Duodenal mucosa (tissue), 2 donors: ENCODE data around the gene MORF4L1.

Source experiments
- H3K27ac ChIP-seq: one replicate; pipeline ENCODE4 v1.7.0; 2013; ENCODE audit warnings: low read depth, low read length
- H3K27me3 ChIP-seq, 2 donors: one replicate each; pipeline ENCODE4 v1.7.0; 2013; ENCODE audit warnings: low read length in 2 of 2, control low read depth in 1 of 2; ENCODE audit not compliant: insufficient read depth in 2 of 2, control insufficient read depth in 1 of 2
- H3K36me3 ChIP-seq, 2 donors: one replicate each; pipeline ENCODE4 v1.7.0; 2013; ENCODE audit warnings: low read length in 2 of 2, control low read depth in 1 of 2; ENCODE audit not compliant: insufficient read depth in 2 of 2, control insufficient read depth in 1 of 2
- H3K4me1 ChIP-seq, 2 donors: one replicate each; pipeline ENCODE4 v1.7.0; 2013; ENCODE audit warnings: low read length in 2 of 2, control low read depth in 1 of 2; ENCODE audit not compliant: insufficient read depth in 2 of 2, control insufficient read depth in 1 of 2
- H3K4me3 ChIP-seq, 2 donors: one replicate each; pipeline ENCODE4 v1.7.0; 2013; ENCODE audit warnings: low read length in 2 of 2, low read depth in 1 of 2
- H3K9ac ChIP-seq, 2 donors: one replicate each; pipeline ENCODE4 v1.7.0; 2013; ENCODE audit warnings: low read length in 2 of 2, low read depth in 1 of 2
- H3K9me3 ChIP-seq, 2 donors: one replicate each; pipeline ENCODE4 v1.7.0; 2013; ENCODE audit warnings: low read length in 2 of 2, control low read depth in 1 of 2; ENCODE audit not compliant: control insufficient read depth in 1 of 2

Gene MORF4L1

GRCh38 chr15:78931439-78932257 is 59.0 kb downstream of the MORF4L1 start:
- no peak overlapping the region for H3K27ac ChIP-seq
- no peaks in the 10 kb centered on the region for H3K9me3 ChIP-seq
- H3K9ac ChIP-seq = no peak overlapping the region
- peaks cover 10 to 65% of the 10 kb centered on the region in 2 donors for H3K36me3 ChIP-seq
- H3K4me1 ChIP-seq = peaks cover 0 to 3% of the 10 kb centered on the region in 2 donors
- no peaks in the 10 kb centered on the region for H3K27me3 ChIP-seq
- H3K4me3 ChIP-seq = no peak overlapping the region

DNA sequence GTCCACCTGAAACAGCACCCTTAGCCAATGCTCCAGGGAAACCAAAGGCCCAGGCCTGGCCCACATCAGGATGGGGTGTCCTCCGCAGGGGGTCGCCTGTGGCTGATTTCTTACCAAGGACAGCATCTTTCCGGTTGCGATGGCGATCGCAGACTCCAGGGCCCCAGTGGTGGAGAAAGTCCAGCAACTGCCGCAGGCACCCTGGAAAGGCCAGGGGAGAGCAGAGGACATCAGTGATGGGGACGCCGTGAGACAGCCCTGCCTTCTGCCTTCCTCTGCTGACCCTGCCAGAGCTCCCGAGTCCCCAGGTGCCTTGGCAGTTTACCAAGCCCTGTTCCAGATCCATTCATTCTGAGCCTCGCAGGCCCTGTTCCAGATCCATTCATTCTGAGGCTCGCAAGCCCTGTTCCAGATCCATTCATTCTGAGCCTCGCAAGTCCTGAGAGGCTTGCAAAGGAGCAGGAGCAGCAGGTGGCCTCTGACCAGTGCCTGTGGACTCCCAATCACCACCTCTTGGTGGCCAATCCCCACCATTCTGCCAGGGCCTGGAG is 59.6 kb downstream of the MORF4L1 start:
- Histone ChIP-seq H3K4me3 (no peak overlapping the region), H3K27me3 (no peaks in the 10 kb centered on the region), H3K9ac (no peak overlapping the region), H3K36me3 (peaks cover 14 to 65% of the 10 kb centered on the region in 2 donors), H3K9me3 (no peaks in the 10 kb centered on the region), H3K27ac (no peak overlapping the region), H3K4me1 (peaks cover 0 to 3% of the 10 kb centered on the region in 2 donors)

DNA sequence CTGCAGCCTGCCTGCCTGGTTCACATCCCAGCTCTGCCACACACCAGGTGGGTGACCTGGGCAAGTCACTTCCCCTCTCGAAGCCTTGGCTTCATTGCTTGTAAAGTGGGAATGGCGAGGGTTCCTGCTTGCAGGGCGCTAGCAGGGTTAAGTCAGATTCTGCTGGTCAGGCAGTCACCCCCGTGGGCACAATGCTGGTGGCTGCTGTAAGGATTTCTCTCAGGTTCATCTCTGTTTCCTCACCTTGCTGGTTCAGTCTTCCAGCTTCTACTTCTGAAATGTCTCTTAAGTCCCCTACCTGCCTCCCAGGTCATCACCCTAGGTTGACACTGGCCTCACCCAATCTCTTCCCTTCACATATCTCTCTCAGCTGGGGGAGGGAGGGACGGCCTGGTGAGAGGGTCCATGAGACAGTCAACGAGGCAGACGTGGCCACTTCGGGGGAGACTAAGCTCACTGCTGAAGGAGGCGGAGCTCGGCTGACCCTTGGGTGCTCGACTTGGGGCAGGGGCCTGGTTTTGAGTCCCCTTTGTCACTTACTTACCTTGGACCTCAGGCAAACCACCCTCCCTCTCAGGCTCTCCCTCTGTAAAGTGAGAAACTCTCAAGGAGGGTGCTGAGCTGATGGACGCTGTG is 60.6 kb downstream of the MORF4L1 start:
- Histone ChIP-seq H3K9me3 (no peaks in the 10 kb centered on the region), H3K27me3 (no peaks in the 10 kb centered on the region), H3K9ac (no peak overlapping the region), H3K36me3 (peaks cover 11 to 60% of the 10 kb centered on the region in 2 donors), H3K4me1 (peaks cover 0 to 3% of the 10 kb centered on the region in 2 donors), H3K27ac (peak overlapping the region; percentile 58), H3K4me3 (no peak overlapping the region)

- Histone ChIP-seq H3K4me3 (no peak overlapping the region), H3K4me1 (peaks cover 0 to 3% of the 10 kb centered on the region in 2 donors), H3K27me3 (no peaks in the 10 kb centered on the region), H3K9ac (no peak overlapping the region), H3K27ac (peak overlapping the region; percentile 58), H3K36me3 (peaks cover 11 to 63% of the 10 kb centered on the region in 2 donors), H3K9me3 (no peaks in the 10 kb centered on the region)
Measured at GRCh38 chr15:78933823-78934654, 61.3 kb downstream of the MORF4L1 start.

- Histone ChIP-seq H3K9ac (no peak overlapping the region), H3K27me3 (no peaks in the 10 kb centered on the region), H3K4me1 (peaks cover 0 to 3% of the 10 kb centered on the region in 2 donors), H3K36me3 (peaks cover 6 to 63% of the 10 kb centered on the region in 2 donors), H3K4me3 (no peak overlapping the region), H3K27ac (no peak overlapping the region), H3K9me3 (no peaks in the 10 kb centered on the region)
Measured at GRCh38 chr15:78934655-78935023, 61.9 kb downstream of the MORF4L1 start.

- Histone ChIP-seq H3K36me3 (peaks cover 6 to 45% of the 10 kb centered on the region in 2 donors), H3K27me3 (no peaks in the 10 kb centered on the region), H3K9ac (no peak overlapping the region), H3K4me3 (no peak overlapping the region), H3K9me3 (no peaks in the 10 kb centered on the region), H3K4me1 (peaks cover 0 to 3% of the 10 kb centered on the region in 2 donors), H3K27ac (no peak overlapping the region)
Measured at GRCh38 chr15:78937132-78937739, 64.5 kb downstream of the MORF4L1 start.

GRCh38 chr15:78938658-78939488 is 66.2 kb downstream of the MORF4L1 start:
- no peaks in the 10 kb centered on the region for H3K9me3 ChIP-seq
- H3K27ac ChIP-seq = no peak overlapping the region
- H3K4me3 ChIP-seq = no peak overlapping the region
- peaks cover 6 to 32% of the 10 kb centered on the region in 2 donors for H3K36me3 ChIP-seq
- no peaks in the 10 kb centered on the region for H3K27me3 ChIP-seq
- H3K4me1 ChIP-seq = peaks cover 3 to 8% of the 10 kb centered on the region in 2 donors
- H3K9ac ChIP-seq = no peak overlapping the region

DNA sequence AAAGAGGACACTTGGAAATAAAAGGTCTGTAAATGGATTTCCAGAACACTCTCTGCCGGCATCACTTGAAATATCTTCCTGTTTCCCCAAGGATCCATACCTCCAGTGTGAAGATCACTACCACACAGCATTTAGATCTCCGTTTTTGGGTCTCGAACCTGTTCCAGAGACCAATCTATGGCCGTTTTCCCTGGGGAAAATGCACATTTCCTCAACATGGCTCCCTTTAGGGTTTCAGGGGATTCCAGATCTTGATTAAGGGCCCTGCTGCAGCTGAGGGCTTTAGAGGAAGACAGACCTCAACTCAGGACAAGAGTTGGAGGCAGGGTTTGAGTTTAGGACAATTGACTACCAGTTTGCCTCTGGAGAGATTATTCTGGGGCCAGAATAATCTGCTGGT is 70.1 kb downstream of the MORF4L1 start:
- peaks cover 0 to 4% of the 10 kb centered on the region in 2 donors for H3K36me3 ChIP-seq
- H3K27ac ChIP-seq = no peak overlapping the region
- peak overlapping the region in 1 of 2 donors; percentile 1 for H3K9ac ChIP-seq
- no peaks in the 10 kb centered on the region for H3K9me3 ChIP-seq
- H3K4me1 ChIP-seq = peaks cover 5 to 16% of the 10 kb centered on the region in 2 donors
- no peaks in the 10 kb centered on the region for H3K27me3 ChIP-seq
- no peak overlapping the region for H3K4me3 ChIP-seq

- Histone ChIP-seq H3K9ac (peak overlapping the region; percentile 81 to 82), H3K27me3 (no peaks in the 10 kb centered on the region), H3K4me3 (peak overlapping the region; percentile 83 to 86), H3K9me3 (no peaks in the 10 kb centered on the region), H3K36me3 (no peaks in the 10 kb centered on the region), H3K27ac (peak overlapping the region; percentile 61), H3K4me1 (peaks cover 5 to 16% of the 10 kb centered on the region in 2 donors)
Measured at GRCh38 chr15:78943692-78944091, 71.0 kb downstream of the MORF4L1 start.
